Measurements from ENCODE around the gene PTX4.

- TF ChIP-seq CTCF (optimal IDR thresholded peaks at IDR 0.05 in 1 of 3, IDR thresholded peaks at IDR 0.05 in 1 of 3, conservative IDR thresholded peaks at IDR 0.05 in 1 of 3; ENCODE audit: extremely low read depth in 1 of 3, insufficient read depth in 2 of 3, low read length in 3 of 3) (no peak), EZH2 (IDR thresholded peaks at IDR 0.05; ENCODE audit: low read length) (no peak)
These were observed 23.7 kb downstream of the PTX4 start for GRCh38 chr16:1464894-1465566.

Measured in keratinocyte (primary cell).